WERI-Rb-1 (cell line): ENCODE measurements around the gene CASQ1.

Experiments
- DNase-seq: peaks from one replicate; pipeline ENCODE4 v3.0.0-alpha.2; 2020
- H3K27ac ChIP-seq: fragments of 250-450 bp; sonication (Bioruptor Pico); 2 replicates; pipeline ENCODE4 v1.5.1; 2020; ENCODE audit warnings: mild to moderate bottlenecking, moderate library complexity
- H3K27me3 ChIP-seq: fragments of 250-450 bp; sonication (Bioruptor Pico); 2 replicates; pipeline ENCODE4 v1.5.1; 2021; ENCODE audit warnings: mild to moderate bottlenecking, low read depth, moderate library complexity; ENCODE audit not compliant: insufficient read depth, severe bottlenecking
- H3K36me3 ChIP-seq: fragments of 250-450 bp; sonication (Bioruptor Pico); 2 replicates; pipeline ENCODE4 v1.5.1; 2020; ENCODE audit warnings: mild to moderate bottlenecking, moderate library complexity
- H3K4me3 ChIP-seq: 2 replicates; pipeline ENCODE4 v1.5.1; 2011; ENCODE audit warnings: low read depth, mild to moderate bottlenecking, control low read depth, low read length
- H3K9me3 ChIP-seq: fragments of 250-450 bp; sonication (Bioruptor Pico); 2 replicates; pipeline ENCODE4 v1.5.1; 2021; ENCODE audit warnings: mild to moderate bottlenecking, moderate library complexity; ENCODE audit not compliant: severe bottlenecking
- TF ChIP-seq, protein P1 (sequence below): IDR thresholded peaks from 2 replicates; pipeline ENCODE4 v1.5.1; 2011; ENCODE audit warnings: low read depth, mild to moderate bottlenecking, control low read depth, inconsistent platforms, low read length

Gene CASQ1

DNA sequence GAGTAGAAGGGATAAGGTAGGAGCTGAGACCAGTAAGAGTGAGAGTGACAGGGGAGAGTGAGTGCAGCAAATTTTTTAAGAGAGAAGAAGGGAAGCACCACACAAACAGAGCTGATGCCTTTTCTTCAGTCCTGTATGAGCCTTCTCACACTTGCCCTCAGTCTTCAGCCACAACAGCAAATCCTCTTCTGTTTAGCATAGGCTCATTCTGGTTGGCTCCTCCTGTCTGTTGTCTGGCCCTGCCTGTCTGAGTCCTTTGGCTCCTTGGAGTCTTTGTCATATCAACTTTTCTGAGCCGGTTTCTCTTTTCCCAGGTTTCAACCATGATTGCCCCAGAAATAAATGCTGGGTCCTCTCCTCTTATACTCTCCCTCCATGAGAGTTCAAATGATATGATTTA lies 12.7 kb upstream of the CASQ1 start:
- H3K27me3 ChIP-seq: no peaks in the 10 kb centered on the region
- peak overlapping the region; percentile 63 for H3K27ac ChIP-seq
- TF ChIP-seq, protein P1, sequence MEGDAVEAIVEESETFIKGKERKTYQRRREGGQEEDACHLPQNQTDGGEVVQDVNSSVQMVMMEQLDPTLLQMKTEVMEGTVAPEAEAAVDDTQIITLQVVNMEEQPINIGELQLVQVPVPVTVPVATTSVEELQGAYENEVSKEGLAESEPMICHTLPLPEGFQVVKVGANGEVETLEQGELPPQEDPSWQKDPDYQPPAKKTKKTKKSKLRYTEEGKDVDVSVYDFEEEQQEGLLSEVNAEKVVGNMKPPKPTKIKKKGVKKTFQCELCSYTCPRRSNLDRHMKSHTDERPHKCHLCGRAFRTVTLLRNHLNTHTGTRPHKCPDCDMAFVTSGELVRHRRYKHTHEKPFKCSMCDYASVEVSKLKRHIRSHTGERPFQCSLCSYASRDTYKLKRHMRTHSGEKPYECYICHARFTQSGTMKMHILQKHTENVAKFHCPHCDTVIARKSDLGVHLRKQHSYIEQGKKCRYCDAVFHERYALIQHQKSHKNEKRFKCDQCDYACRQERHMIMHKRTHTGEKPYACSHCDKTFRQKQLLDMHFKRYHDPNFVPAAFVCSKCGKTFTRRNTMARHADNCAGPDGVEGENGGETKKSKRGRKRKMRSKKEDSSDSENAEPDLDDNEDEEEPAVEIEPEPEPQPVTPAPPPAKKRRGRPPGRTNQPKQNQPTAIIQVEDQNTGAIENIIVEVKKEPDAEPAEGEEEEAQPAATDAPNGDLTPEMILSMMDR: no peak
- no peaks in the 10 kb centered on the region for H3K9me3 ChIP-seq
- H3K4me3 ChIP-seq: no peak overlapping the region
- DNase-seq: peak; percentile 75
- no peaks in the 10 kb centered on the region for H3K36me3 ChIP-seq

GRCh38 chr1:160178731-160179130 lies 11.6 kb upstream of the CASQ1 start:
- TF ChIP-seq, protein P1: no peak
- Histone ChIP-seq H3K4me3 (no peak overlapping the region), H3K27ac (no peak overlapping the region), H3K27me3 (no peaks in the 10 kb centered on the region), H3K9me3 (no peaks in the 10 kb centered on the region), H3K36me3 (no peaks in the 10 kb centered on the region)
- DNase-seq: no peak

DNA sequence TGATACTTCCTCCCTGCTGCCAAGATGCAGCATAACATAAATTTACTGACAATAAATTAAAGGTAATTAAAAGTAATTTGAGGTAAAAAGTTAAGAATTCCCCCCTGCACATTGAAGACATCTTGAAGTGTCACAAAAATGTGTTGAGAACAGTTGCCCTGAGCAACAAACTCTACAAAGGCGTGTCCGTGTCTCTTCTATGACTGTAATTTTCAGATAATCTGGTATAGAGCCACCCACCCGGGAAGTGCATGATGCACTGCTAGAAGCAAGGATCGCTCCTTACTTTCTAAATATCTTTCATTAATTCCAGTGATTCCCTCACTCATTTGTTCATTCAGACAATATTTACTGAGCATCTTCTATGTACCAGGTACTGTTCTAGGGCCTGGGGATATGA lies 11.0 kb upstream of the CASQ1 start:
- H3K36me3 ChIP-seq: no peaks in the 10 kb centered on the region
- no peak overlapping the region for H3K4me3 ChIP-seq
- no peaks in the 10 kb centered on the region for H3K27me3 ChIP-seq
- no peak overlapping the region for H3K27ac ChIP-seq
- TF ChIP-seq, protein P1: no peak
- no peaks in the 10 kb centered on the region for H3K9me3 ChIP-seq
- no peak for DNase-seq

- TF ChIP-seq, protein P1: no peak
- Histone ChIP-seq H3K4me3 (no peak overlapping the region), H3K9me3 (no peaks in the 10 kb centered on the region), H3K27ac (peak overlapping the region; percentile 29; the same call in 1 of the 2 replicates), H3K27me3 (no peaks in the 10 kb centered on the region), H3K36me3 (no peaks in the 10 kb centered on the region)
- no peak for DNase-seq
Measured at GRCh38 chr1:160186246-160186645, 4.1 kb upstream of the CASQ1 start.

GRCh38 chr1:160186729-160187128 lies 3.6 kb upstream of the CASQ1 start:
- Histone ChIP-seq H3K27ac (peak overlapping the region; percentile 29; the same call in 1 of the 2 replicates), H3K36me3 (no peaks in the 10 kb centered on the region), H3K27me3 (no peaks in the 10 kb centered on the region), H3K9me3 (no peaks in the 10 kb centered on the region), H3K4me3 (no peak overlapping the region)
- TF ChIP-seq, protein P1: 0 out of 2 replicates have a peak, but pooled peaks have one; percentile 6
- peak; percentile 81 for DNase-seq

DNA sequence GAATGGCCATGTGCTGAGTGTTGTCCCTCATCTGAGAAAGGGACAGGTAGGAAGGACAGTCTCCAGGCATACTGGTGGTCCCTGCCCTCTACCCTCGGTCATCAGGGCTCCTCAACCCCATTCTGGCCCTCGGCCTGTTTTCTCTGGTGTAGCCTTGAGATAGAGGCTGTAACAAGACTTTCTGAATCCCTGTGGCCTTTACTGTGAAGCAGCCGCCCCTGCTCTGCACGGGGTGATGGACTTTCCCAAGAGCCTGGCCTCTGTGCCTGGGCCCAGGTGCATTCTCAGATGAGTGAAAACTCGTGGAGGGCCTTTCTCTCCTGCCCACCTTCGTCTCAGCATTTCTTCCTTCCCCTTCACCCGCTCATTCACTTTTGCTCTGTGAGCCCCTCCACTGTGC lies 3.0 kb upstream of the CASQ1 start:
- no peaks in the 10 kb centered on the region for H3K9me3 ChIP-seq
- no peak overlapping the region for H3K4me3 ChIP-seq
- DNase-seq: no peak
- H3K27ac ChIP-seq: no peak overlapping the region
- no peaks in the 10 kb centered on the region for H3K36me3 ChIP-seq
- no peaks in the 10 kb centered on the region for H3K27me3 ChIP-seq
- TF ChIP-seq, protein P1: no peak
